Vagina (tissue), 2 donors: Measurements from ENCODE around the gene TMEM183A.

Source experiments
- CTCF ChIP-seq, 3 experiments: fragments of 450-650 bp in 2 of 3; fragments of 200-600 bp in 1 of 3; sonication (generic) in 1 of 3; IDR thresholded peaks; one replicate each; pipeline ENCODE4 v1.5.1; 2017 to 2019; ENCODE audit warnings: antibody characterized with exemption in 3 of 3, mild to moderate bottlenecking in 2 of 3, moderate library complexity in 2 of 3
- POLR2A ChIP-seq, 2 donors: fragments of 450-650 bp; IDR thresholded peaks; one replicate each; pipeline ENCODE4 v1.6.1; 2017; ENCODE audit warnings: antibody characterized with exemption in 2 of 2, mild to moderate bottlenecking in 2 of 2, moderate library complexity in 2 of 2

- TF ChIP-seq CTCF (IDR thresholded peaks at IDR 0.05) = no peak
- no peak for TF ChIP-seq POLR2A (IDR thresholded peaks at IDR 0.05)
These were observed 32.7 kb downstream of the TMEM183A start for GRCh38 chr1:203039609-203040512.
